ENCODE measurements around the gene ZNF317.
"Not testable (repeated sequence)": the region's sequence is repeated elsewhere in the genome, so short reads cannot be mapped to it uniquely, and the experiment has no call there.

The ZNF317 gene

DNA sequence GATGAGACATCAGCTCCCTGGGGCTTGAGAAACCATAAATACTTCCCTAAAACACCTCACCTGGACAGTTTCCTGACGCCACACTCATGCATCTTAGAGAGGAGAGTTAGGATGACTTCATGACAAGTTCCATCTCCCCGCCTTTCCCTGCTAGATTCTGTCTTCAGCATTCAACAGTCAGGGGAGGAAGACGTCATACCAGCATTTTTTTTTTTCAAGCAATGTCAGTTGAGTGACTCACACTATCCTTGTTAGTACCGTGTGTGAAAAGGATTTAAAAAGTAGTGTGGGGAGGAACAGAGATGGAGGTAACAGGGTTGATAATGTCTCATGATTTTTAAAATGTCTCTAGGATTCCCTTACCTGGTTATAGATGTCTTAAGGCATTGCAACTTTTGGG lies 38.7 kb downstream of the ZNF317 start, which contains the start of gene OR7D2:
OR7D2 (plus strand) TSS at position 79 of the 400 bp plus-strand sequence. CDS start 6,803 bp downstream, outside the sequence.
- DNase-seq = no peak

- no peak for DNase-seq
Measured at GRCh38 chr19:9183000-9183399, 42.8 kb downstream of the ZNF317 start.

- no peak for DNase-seq
Measured at GRCh38 chr19:9187191-9187590, 47.0 kb downstream of the ZNF317 start.

DNA sequence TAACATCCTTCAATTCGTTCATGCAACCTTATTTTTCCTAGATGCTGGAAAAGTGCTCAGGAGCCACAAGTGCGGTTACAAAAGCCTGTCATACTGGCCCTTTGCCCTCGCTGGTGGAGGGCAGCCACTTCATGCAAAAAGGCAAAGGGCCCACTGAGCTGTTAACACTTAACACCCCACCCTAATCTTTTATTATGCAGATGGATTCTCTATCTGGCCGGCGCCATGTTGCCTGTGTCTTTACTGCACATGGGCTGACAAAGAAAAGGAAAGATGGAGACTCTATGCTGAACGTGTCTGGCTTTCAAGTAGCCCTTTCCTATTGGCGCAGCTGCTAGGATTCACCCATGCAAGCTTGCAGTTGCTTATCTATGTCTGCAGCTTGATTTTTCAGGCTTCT lies 49.3 kb downstream of the ZNF317 start:
- DNase-seq = no peak

GRCh38 chr19:9198044-9198443 lies 57.8 kb downstream of the ZNF317 start:
- not testable (repeated sequence) for DNase-seq

- peak; percentile 39 for DNase-seq
Measured at GRCh38 chr19:9205501-9206113, 65.4 kb downstream of the ZNF317 start.

All from NCI-H1092 (cell line).